ENCODE results near the gene CCDC122. TPM values are rescaled to one million over a fixed set of nuclear protein-coding genes. Genes with fewer than 3 reads are reported as not detected.

The CCDC122 gene
- polyA plus RNA-seq, 2 of the 4 experiments (the other 2 are of a cell fraction): 2.6 to 4.3 TPM

DNA sequence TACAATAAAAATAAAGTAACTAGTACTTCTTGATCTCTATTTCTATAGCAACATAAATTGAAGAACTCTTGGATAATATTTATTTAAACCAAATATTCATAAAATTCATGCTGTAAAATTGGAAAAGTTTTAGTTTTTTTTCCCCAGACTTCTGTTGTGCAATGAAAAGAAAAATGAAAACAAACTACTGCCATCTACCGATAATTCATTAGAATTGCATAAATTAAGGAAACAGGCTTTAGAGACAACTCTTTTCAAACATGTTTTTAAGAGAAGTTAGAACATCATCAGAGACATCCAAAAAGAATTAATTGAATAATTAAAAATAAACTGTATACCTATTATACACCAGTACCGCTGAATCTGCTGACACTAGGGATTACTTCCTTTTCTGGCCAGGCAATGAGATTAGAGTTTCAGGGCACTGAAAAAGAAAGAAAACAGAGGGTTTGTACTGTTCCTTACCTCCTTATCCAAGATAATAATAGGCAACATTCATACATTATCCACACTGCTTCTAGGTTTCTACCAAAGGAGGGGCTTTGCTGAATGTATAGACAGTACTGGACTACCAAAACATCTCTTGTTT, 4.9 kb downstream of the CCDC122 start:
- POLR2A ChIA-PET: interaction anchor here (1.0 kb wide), 1 partner anchor 70 kb away, joined by 3 read pairs; no protein-coding TSS in a partner anchor
- no peak overlapping the region for H3K4me2 ChIP-seq

DNA sequence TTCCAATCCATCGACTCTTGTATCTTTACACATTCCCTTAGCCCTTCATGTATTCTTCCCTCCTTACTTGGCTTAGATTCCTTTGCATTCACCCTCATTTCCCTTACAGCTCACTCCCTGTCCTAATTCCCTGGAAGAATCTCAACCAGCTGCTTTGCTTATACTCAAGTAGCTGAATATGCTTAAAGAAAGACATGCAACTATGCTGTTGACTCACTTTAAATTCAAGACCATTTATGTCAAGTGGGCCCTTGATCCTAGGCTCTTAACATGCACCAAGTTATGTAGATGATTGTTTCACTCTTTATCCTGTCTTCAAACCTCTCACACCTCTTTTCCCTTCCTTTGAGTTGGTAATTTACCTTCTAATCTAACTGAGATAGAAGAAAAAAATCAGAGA, 7.4 kb downstream of the CCDC122 start:
- no peak overlapping the region for H3K27ac ChIP-seq
- FAIRE-seq (no peak), DNase-seq (ENCODE audit: low read depth in 1 of 2, low spot score in 1 of 2) (no peak), ATAC-seq (no peak)
- TF ChIP-seq KDM5A (IDR thresholded peaks at IDR 0.05) (no peak), EP300 (IDR thresholded peaks at IDR 0.05) (no peak), CHD4 (IDR thresholded peaks at IDR 0.05; ENCODE audit: borderline replicate concordance) (no peak), FOXS1 (CRISPR knock-in tag; IDR thresholded peaks at IDR 0.05) (no peak), ZSCAN20 (CRISPR knock-in tag; IDR thresholded peaks at IDR 0.05) (no peak), CHD2 (IDR thresholded peaks at IDR 0.05; ENCODE audit: low read length, partially characterized antibody) (no peak)
- H3K4me1 ChIP-seq: no peaks in the 10 kb centered on the region
- no peaks in the 10 kb centered on the region for H3K9me3 ChIP-seq
- ChIA-PET CTCF (interaction anchor here (0.7 kb wide), 1 partner anchor 976 kb away, joined by 3 read pairs; no protein-coding TSS in a partner anchor), POLR2A (no interaction called here)
- 88% methylated on average over 1 of the region's 1 CpG for WGBS (ENCODE audit: missing lambda C conversion rate)
- no peak overlapping the region for H3K4me2 ChIP-seq
- no peak overlapping the region for H3K4me3 ChIP-seq

More for the DNA sequence above, 4.9 kb downstream of the CCDC122 start:
- ATAC-seq: no peak
- DNase-seq (ENCODE audit: low read depth in 1 of 2, low spot score in 1 of 2): peak in 1 of 2 experiments; percentile 2
- Histone ChIP-seq H3K4me3 (no peak overlapping the region), H3K27ac (no peak overlapping the region), H3K4me1 (peaks cover 11% of the 10 kb centered on the region; the same call in 2 of the 3 replicates), H3K9me3 (no peaks in the 10 kb centered on the region)
- CTCF ChIA-PET: interaction anchor here (0.9 to 1.0 kb wide), 2 partner anchors 145 to 792 kb away, joined by 4 to 5 read pairs; no protein-coding TSS in a partner anchor
- peak; percentile 7 for FAIRE-seq
- 0% methylated on average over 2 of the region's 2 CpGs for WGBS (ENCODE audit: missing lambda C conversion rate)
- no peak for TF ChIP-seq CBX2 (IDR thresholded peaks at IDR 0.05; ENCODE audit: borderline replicate concordance, low read depth)
- TF ChIP-seq SMC3 (IDR thresholded peaks at IDR 0.05): peak; percentile 55
- peak; percentile 55 to 74 for TF ChIP-seq RAD21 (conservative IDR thresholded peaks at IDR 0.05 in 1 of 2, IDR thresholded peaks at IDR 0.05 in 1 of 2)
- TF ChIP-seq, protein P1, sequence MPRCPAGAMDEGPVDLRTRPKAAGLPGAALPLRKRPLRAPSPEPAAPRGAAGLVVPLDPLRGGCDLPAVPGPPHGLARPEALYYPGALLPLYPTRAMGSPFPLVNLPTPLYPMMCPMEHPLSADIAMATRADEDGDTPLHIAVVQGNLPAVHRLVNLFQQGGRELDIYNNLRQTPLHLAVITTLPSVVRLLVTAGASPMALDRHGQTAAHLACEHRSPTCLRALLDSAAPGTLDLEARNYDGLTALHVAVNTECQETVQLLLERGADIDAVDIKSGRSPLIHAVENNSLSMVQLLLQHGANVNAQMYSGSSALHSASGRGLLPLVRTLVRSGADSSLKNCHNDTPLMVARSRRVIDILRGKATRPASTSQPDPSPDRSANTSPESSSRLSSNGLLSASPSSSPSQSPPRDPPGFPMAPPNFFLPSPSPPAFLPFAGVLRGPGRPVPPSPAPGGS (IDR thresholded peaks at IDR 0.05): no peak
- TF ChIP-seq NFE2L2 (conservative IDR thresholded peaks at IDR 0.05; ENCODE audit: low read length): no peak
- peak; percentile 54 for TF ChIP-seq CTCF (IDR thresholded peaks at IDR 0.05)
- TF ChIP-seq MAFK (IDR thresholded peaks at IDR 0.05; ENCODE audit: partially characterized antibody): peak; percentile 7
- no peak for TF ChIP-seq EHF (CRISPR knock-in tag; IDR thresholded peaks at IDR 0.05)
- TF ChIP-seq CEBPB (IDR thresholded peaks at IDR 0.05): peak; percentile 68 to 84; a peak in 3 of 4 replicates
- TF ChIP-seq BHLHE40 (IDR thresholded peaks at IDR 0.05; ENCODE audit: low read depth, low read length): no peak
- TF ChIP-seq TFCP2L1 (CRISPR knock-in tag; IDR thresholded peaks at IDR 0.05): no peak

- CTCF ChIA-PET: interaction anchor here (1.2 kb wide), 1 partner anchor 78 kb away, joined by 5 read pairs; no protein-coding TSS in a partner anchor
- ATAC-seq (no peak; a peak in 1 of 6 replicates), FAIRE-seq (no peak), DNase-seq (ENCODE audit: low read depth in 1 of 2, low spot score in 1 of 2) (peak in 1 of 2 experiments; percentile 35)
- TF ChIP-seq NFE2L2 (conservative IDR thresholded peaks at IDR 0.05; ENCODE audit: low read length) (peak; percentile 71), FOSL2 (IDR thresholded peaks at IDR 0.05) (no peak), FOSL2 (CRISPR knock-in tag; IDR thresholded peaks at IDR 0.05) (no peak), MAFK (IDR thresholded peaks at IDR 0.05; ENCODE audit: partially characterized antibody) (peak; percentile 61)
- H3K4me3 ChIP-seq: no peak overlapping the region
- no peaks in the 10 kb centered on the region for H3K9me3 ChIP-seq
- H3K27ac ChIP-seq: peak overlapping the region; percentile 48 to 51; a peak in 5 of 6 replicates
- H3K4me1 ChIP-seq: peaks cover 8% of the 10 kb centered on the region; the same call in 2 of the 3 replicates
- 44% methylated on average over 4 of the region's 4 CpGs for WGBS (ENCODE audit: missing lambda C conversion rate)
- H3K4me2 ChIP-seq: peak overlapping the region; percentile 9; the same call in 1 of the 3 replicates
- POLR2A ChIA-PET: interaction anchor here (0.9 kb wide), 1 partner anchor 13 kb away, joined by 5 read pairs; the partner anchor contains the start of genes CCDC122 and LACC1
Measured at GRCh38 chr13:43865892-43866291, 13.6 kb downstream of the CCDC122 start.

All from A549 (cell line).